H1 (cell line): ENCODE data around the gene ZBTB2. TPM values are rescaled to one million over a fixed set of nuclear protein-coding genes. Genes with fewer than 3 reads are reported as not detected.

Experiments
- CTCF ChIA-PET: fragments of 300-600 bp; sonication (Branson Sonifier 250); formaldehyde crosslinking; loops from one replicate; lab custom pipeline; 2021; ENCODE audit not compliant: partially characterized antibody; lab: Charles Lee
- POLR2A ChIA-PET: fragments of 300-600 bp; sonication (Branson Sonifier 250); formaldehyde crosslinking; loops from one replicate; lab custom pipeline; 2021; ENCODE audit warnings: inconsistent platforms; ENCODE audit not compliant: partially characterized antibody; lab: Charles Lee
- DNase-seq, 2 experiments: peaks; one replicate each; pipeline versions ENCODE4 v3.0.0 to v3.0.0-alpha.2; 2010 to 2022; ENCODE audit warnings: low spot score in 2 of 2, low read depth in 1 of 2, mixed read lengths in 1 of 2
- FAIRE-seq: peaks from 2 replicates; lab custom pipeline; 2011; peaks lifted over from hg19 to GRCh38; lab: Jason Lieb, UNC
- H2AFZ ChIP-seq: 2 replicates; pipeline ENCODE4 v1.8.1; 2012; ENCODE audit warnings: low read length, inconsistent platforms
- H2AK5ac ChIP-seq: 2 replicates; pipeline ENCODE4 v1.6.1; 2013; ENCODE audit warnings: low read depth, low read length
- H2BK120ac ChIP-seq: replicated peaks from 2 replicates; pipeline ENCODE3; 2013; ENCODE audit warnings: low read depth, low read length, inconsistent platforms
- H2BK12ac ChIP-seq: 2 replicates; pipeline ENCODE4 v1.6.1; 2013; ENCODE audit warnings: low read depth, low read length
- H2BK15ac ChIP-seq: 2 replicates; pipeline ENCODE4 v1.6.1; 2013; ENCODE audit warnings: low read length
- H2BK20ac ChIP-seq: 2 replicates; pipeline ENCODE4 v1.6.1; 2013; ENCODE audit warnings: low read length
- H2BK5ac ChIP-seq: 2 replicates; pipeline ENCODE4 v1.6.1; 2013; ENCODE audit warnings: low read depth, low read length
- H3K14ac ChIP-seq: 2 replicates; pipeline ENCODE4 v1.6.1; 2013; ENCODE audit warnings: inconsistent platforms; ENCODE audit not compliant: insufficient read length
- H3K18ac ChIP-seq: 2 replicates; pipeline ENCODE4 v1.6.1; 2013; ENCODE audit warnings: low read length; ENCODE audit errors: extremely low read depth
- H3K23ac ChIP-seq: 2 replicates; pipeline ENCODE4 v1.6.1; 2013; ENCODE audit warnings: inconsistent platforms; ENCODE audit not compliant: insufficient read length
- H3K23me2 ChIP-seq: 2 replicates; pipeline ENCODE4 v1.6.1; 2013; ENCODE audit warnings: low read depth, low read length
- H3K27ac ChIP-seq: 2 replicates; pipeline ENCODE4 v1.6.1; 2011; ENCODE audit warnings: low read depth, low read length, inconsistent platforms
- H3K27me3 ChIP-seq, 4 experiments: replicated peaks in 1 of 4; 1 replicate in 1 of 4; 2 replicates in 3 of 4; pipeline versions ENCODE4 v1.6.1 to v1.8.1; 2011 to 2013; ENCODE audit warnings: low read length in 3 of 4, mild to moderate bottlenecking in 3 of 4, inconsistent platforms in 2 of 4, mixed read lengths in 2 of 4, moderate library complexity in 1 of 4; ENCODE audit not compliant: control insufficient read depth in 3 of 4, insufficient read depth in 3 of 4; ENCODE audit errors: extremely low read depth in 1 of 4
- H3K36me3 ChIP-seq, 4 experiments: 2 replicates each; pipeline versions ENCODE4 v1.6.1 to v1.8.1; 2011 to 2013; ENCODE audit warnings: mild to moderate bottlenecking in 4 of 4, low read length in 3 of 4, moderate library complexity in 2 of 4, control low read depth in 1 of 4, inconsistent platforms in 1 of 4; ENCODE audit not compliant: insufficient read depth in 4 of 4, control insufficient read depth in 2 of 4
- H3K4ac ChIP-seq: replicated peaks from 2 replicates; pipeline ENCODE3; 2013; ENCODE audit warnings: low read length, low read depth, mixed read lengths, inconsistent platforms; ENCODE audit not compliant: insufficient read length
- H3K4me1 ChIP-seq, 4 experiments: replicated peaks in 1 of 4; 1 replicate in 1 of 4; 2 replicates in 3 of 4; pipeline versions ENCODE4 v1.6.1 to v1.8.1; 2011 to 2013; ENCODE audit warnings: low read length in 3 of 4, inconsistent platforms in 2 of 4, mixed read lengths in 1 of 4; ENCODE audit not compliant: insufficient read depth in 4 of 4, control insufficient read depth in 3 of 4
- H3K4me2 ChIP-seq, 2 experiments: 2 replicates each; pipeline versions ENCODE4 v1.6.1 to v1.8.1; 2011 to 2013; ENCODE audit warnings: low read depth in 2 of 2, low read length in 2 of 2, control low read depth in 1 of 2, inconsistent platforms in 1 of 2, mild to moderate bottlenecking in 1 of 2; ENCODE audit not compliant: insufficient read depth in 1 of 2
- H3K4me3 ChIP-seq, 4 experiments: fragments of 200-600, 300-600 bp in 1 of 4; sonication (generic), shearing (Covaris generic), sonication (Bioruptor Twin) in 1 of 4; 2 replicates each; pipeline versions ENCODE4 v1.5.1 to v1.8.1; 2011 to 2016; ENCODE audit warnings: low read length in 4 of 4, low read depth in 3 of 4, control low read depth in 2 of 4, inconsistent platforms in 2 of 4, mild to moderate bottlenecking in 2 of 4, mixed read lengths in 1 of 4, moderate library complexity in 1 of 4; ENCODE audit not compliant: insufficient read depth in 2 of 4; ENCODE audit errors: extremely low read depth in 1 of 4
- H3K56ac ChIP-seq: replicated peaks from 2 replicates; pipeline ENCODE3; 2013; ENCODE audit warnings: low read depth, mild to moderate bottlenecking, mixed read lengths, low read length, inconsistent platforms; ENCODE audit not compliant: insufficient read length
- H3K79me1 ChIP-seq: 2 replicates; pipeline ENCODE4 v1.6.1; 2013; ENCODE audit warnings: low read depth, low read length, control low read depth
- H3K79me2 ChIP-seq, 2 experiments: 2 replicates each; pipeline versions ENCODE4 v1.6.1 to v1.8.1; 2012 to 2013; ENCODE audit warnings: low read length in 2 of 2, mild to moderate bottlenecking in 2 of 2, inconsistent platforms in 1 of 2; ENCODE audit not compliant: insufficient read depth in 2 of 2, control insufficient read depth in 1 of 2
- H3K9ac ChIP-seq, 4 experiments: replicated peaks in 1 of 4; 1 replicate in 1 of 4; 2 replicates in 3 of 4; pipeline versions ENCODE4 v1.6.1 to v1.8.1; 2011 to 2013; ENCODE audit warnings: low read depth in 3 of 4, low read length in 3 of 4, control low read depth in 2 of 4, mild to moderate bottlenecking in 2 of 4, moderate library complexity in 2 of 4, inconsistent platforms in 1 of 4; ENCODE audit errors: extremely low read depth in 1 of 4
- H3K9me3 ChIP-seq, 2 experiments: 2 replicates each; pipeline versions ENCODE4 v1.6.1 to v1.8.1; 2012 to 2013; ENCODE audit warnings: mild to moderate bottlenecking in 2 of 2, moderate library complexity in 2 of 2, control low read depth in 1 of 2, inconsistent platforms in 1 of 2, low read depth in 1 of 2, low read length in 1 of 2, mixed read lengths in 1 of 2; ENCODE audit not compliant: insufficient read depth in 2 of 2
- H4K20me1 ChIP-seq, 2 experiments: replicated peaks in 1 of 2; 2 replicates each; pipeline versions ENCODE3 to v1.8.1; 2011 to 2013; ENCODE audit warnings: inconsistent platforms in 2 of 2, low read length in 2 of 2, mild to moderate bottlenecking in 1 of 2; ENCODE audit not compliant: insufficient read depth in 2 of 2, control insufficient read depth in 1 of 2
- H4K5ac ChIP-seq: 2 replicates; pipeline ENCODE4 v1.6.1; 2013; ENCODE audit warnings: low read length, low read depth, mixed read lengths, inconsistent platforms; ENCODE audit not compliant: insufficient read length
- H4K8ac ChIP-seq: 2 replicates; pipeline ENCODE4 v1.8.0; 2013; ENCODE audit warnings: mild to moderate bottlenecking, moderate library complexity, low read length, inconsistent platforms; ENCODE audit not compliant: insufficient read depth; ENCODE audit errors: extremely low read depth
- H4K91ac ChIP-seq: replicated peaks from 2 replicates; pipeline ENCODE3; 2013; ENCODE audit warnings: low read length, mixed read lengths, inconsistent platforms; ENCODE audit not compliant: insufficient read length
- ASH2L ChIP-seq: fragments of 200-600, 300-600 bp; sonication (generic); IDR thresholded peaks from one replicate; pipeline ENCODE4 v1.7.1; 2017; ENCODE audit warnings: low read length
- BACH1 ChIP-seq: IDR thresholded peaks from 2 replicates; pipeline ENCODE4 v1.6.1; 2012; ENCODE audit warnings: low read length, improper control_type of control experiment
- CHD2 ChIP-seq: IDR thresholded peaks from 2 replicates; pipeline ENCODE4 v1.6.1; 2012; ENCODE audit warnings: low read length, improper control_type of control experiment
- EGR1 ChIP-seq: IDR thresholded peaks from 2 replicates; pipeline ENCODE4 v1.6.1; 2011; ENCODE audit warnings: low read depth, low read length, borderline replicate concordance
- HDAC2 ChIP-seq, 2 experiments: fragments of 300-600 bp in 1 of 2; sonication (generic) in 1 of 2; IDR thresholded peaks; 2 replicates each; pipeline ENCODE4 v1.6.1; 2011 to 2012; ENCODE audit warnings: low read depth in 2 of 2, low read length in 2 of 2, mild to moderate bottlenecking in 2 of 2, moderate library complexity in 2 of 2, borderline replicate concordance in 1 of 2, inconsistent platforms in 1 of 2
- KDM4A ChIP-seq: IDR thresholded peaks from one replicate; pipeline ENCODE4 v1.7.1; 2012; ENCODE audit warnings: low read depth, mild to moderate bottlenecking, moderate library complexity, low read length, inconsistent platforms; ENCODE audit not compliant: severe bottlenecking
- POLR2A ChIP-seq, 2 experiments: IDR thresholded peaks; 1 replicate in 1 of 2; 2 replicates in 1 of 2; pipeline ENCODE4 v1.6.1; 2011; ENCODE audit warnings: low read depth in 2 of 2, low read length in 2 of 2, mild to moderate bottlenecking in 2 of 2; ENCODE audit errors: control extremely low read depth in 1 of 2
- SIN3A ChIP-seq, 2 experiments: IDR thresholded peaks in 1 of 2; conservative IDR thresholded peaks in 1 of 2; 2 replicates each; pipeline ENCODE4 v1.6.1; 2011 to 2012; ENCODE audit warnings: low read length in 2 of 2, improper control_type of control experiment in 1 of 2, low read depth in 1 of 2, mild to moderate bottlenecking in 1 of 2
- SIX5 ChIP-seq: IDR thresholded peaks from 2 replicates; pipeline ENCODE4 v1.6.1; 2011; ENCODE audit warnings: mild to moderate bottlenecking, low read depth, low read length
- SP1 ChIP-seq: IDR thresholded peaks from 2 replicates; pipeline ENCODE4 v1.6.1; 2011; ENCODE audit warnings: low read depth, low read length
- SP4 ChIP-seq: IDR thresholded peaks from 2 replicates; pipeline ENCODE4 v1.6.1; 2012; ENCODE audit warnings: low read length, inconsistent platforms
- TAF7 ChIP-seq: optimal IDR thresholded peaks from 2 replicates; pipeline ENCODE3; 2011; ENCODE audit warnings: low read depth, mild to moderate bottlenecking, inconsistent platforms, low read length, moderate library complexity, borderline replicate concordance
- TCF12 ChIP-seq: IDR thresholded peaks from 2 replicates; pipeline ENCODE4 v1.6.1; 2011; ENCODE audit warnings: low read depth, mild to moderate bottlenecking, low read length
- WGBS, 2 experiments: shearing (Covaris generic) in 1 of 2; methylation state at CpG; one replicate each; pipeline versions ENCODE4 v1.1.6 to v1.1.7; 2013 to 2015; ENCODE audit warnings: low lambda C conversion rate in 2 of 2, mixed read lengths in 2 of 2, inconsistent platforms in 1 of 2, low coverage in 1 of 2, missing lambda C conversion rate in 1 of 2; ENCODE audit not compliant: insufficient replicate concordance in 2 of 2, insufficient coverage in 1 of 2, insufficient read length in 1 of 2; ENCODE audit errors: extremely low coverage in 1 of 2, missing lambda C conversion rate in 1 of 2; 5-methylcytosine and 5-hydroxymethylcytosine counted together
- polyA plus RNA-seq, 7 experiments: library from polyadenylated mRNA; depleted of rRNA in 3 of 7; stranded (reverse) in 5 of 7; unstranded in 2 of 7; fragments of >200 nt in 5 of 7; fragments of 200-250 nt in 2 of 7; gene quantifications; 1 replicate in 5 of 7; 2 replicates in 1 of 7; 4 replicates in 1 of 7; pipeline versions ENCODE4 v1.2.1 to v1.2.3, GENCODE V29; 2011 to 2013; ENCODE audit warnings: missing spikeins in 2 of 7, mixed read lengths in 2 of 7
- total RNA-seq: library from RNA; stranded (reverse); fragmentation: NEBNext Ultra II Directional; extraction: Animal tissue kit (Norgen Biotek cat#: 25700); gene quantifications from 2 replicates; pipeline ENCODE4 v1.2.1, GENCODE V29; 2021

ZBTB2 gene
- total and polyA plus RNA-seq, 2 of the 8 experiments (the other 6 are each of a cell fraction or from before 2014, with no cell fraction given), result 16.1 to 23.7 TPM

DNA sequence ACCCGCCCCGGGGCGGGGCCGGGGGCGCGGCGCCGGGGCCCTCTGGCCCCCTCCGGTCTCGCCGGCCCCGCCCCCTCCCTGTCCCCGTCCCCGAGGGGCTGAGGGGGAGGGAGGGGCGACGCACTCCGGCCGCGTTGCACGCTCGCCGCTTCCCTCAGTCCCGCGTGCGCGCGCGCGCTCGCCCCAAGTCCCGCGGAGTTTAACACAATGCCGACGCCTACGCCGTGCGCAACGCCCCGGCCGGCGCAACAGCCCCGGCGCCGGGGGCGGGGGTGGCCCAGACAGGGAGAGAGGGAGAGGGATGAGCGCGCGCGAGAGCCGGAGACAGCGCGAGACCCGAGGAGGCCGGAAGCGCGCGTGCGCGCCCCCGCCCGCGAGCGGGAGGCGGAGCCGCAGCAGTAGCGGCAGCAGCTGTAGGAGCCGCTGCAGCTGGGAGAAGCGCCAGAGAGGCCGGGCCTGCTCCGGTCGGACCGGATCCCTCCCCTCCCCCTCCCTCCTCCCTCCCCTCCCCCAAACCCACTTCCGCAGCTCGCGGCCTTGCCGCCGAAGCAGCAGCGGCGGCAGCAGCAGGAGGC lies 996 bp downstream of the ZBTB2 start:
- Histone ChIP-seq H3K4me1 (peaks cover 0 to 9% (median 4%) of the 10 kb centered on the region in 4 experiments; a peak in 3 of 7 replicates), H3K9ac (peak overlapping the region; percentile 68 to 98 (median 92)), H3K79me1 (no peaks in the 10 kb centered on the region), H3K4ac (peak overlapping the region; percentile 93), H3K9me3 (no peaks in the 10 kb centered on the region), H4K20me1 (peaks cover 4 to 9% of the 10 kb centered on the region in 2 experiments), H3K79me2 (peaks cover 29 to 72% of the 10 kb centered on the region in 2 experiments), H3K56ac (peak overlapping the region; percentile 71), H2BK5ac (peak overlapping the region; percentile 84), H3K4me3 (peak overlapping the region; percentile 81 to 91 (median 86)), H2BK12ac (no peak overlapping the region), H4K8ac (peak overlapping the region; percentile 98; the same call in 1 of the 2 replicates), H4K5ac (peak overlapping the region; percentile 73), H2AFZ (no peak overlapping the region), H3K36me3 (peaks cover 0 to 5% (median 0%) of the 10 kb centered on the region in 4 experiments; a peak in 3 of 8 replicates), H3K23me2 (peaks cover 8% of the 10 kb centered on the region), H3K27ac (peak overlapping the region; percentile 92), H2BK120ac (no peak overlapping the region), H2BK20ac (no peak overlapping the region), H3K23ac (no peak overlapping the region), H2AK5ac (no peak overlapping the region), H4K91ac (peak overlapping the region; percentile 86), H3K18ac (peak overlapping the region; percentile 80), H3K27me3 (no peaks in the 10 kb centered on the region), H2BK15ac (no peak overlapping the region), H3K14ac (no peak overlapping the region), H3K4me2 (peak overlapping the region; percentile 70 to 87; a peak in 3 of 4 replicates)
- FAIRE-seq (no peak), DNase-seq (peak; percentile 94)
- 0% methylated on average over 1 of the region's 79 CpGs; no CpG with 5 or more reads in 1 of the 2 experiments for WGBS, 2 experiments
- ChIA-PET POLR2A (interaction anchor here (0.6 to 3.9 kb wide), 17 partner anchors 8 to 1848 kb away, joined by 3 to 31 read pairs (median 4); partner anchors contain the start of genes AKAP12 and RMND1), CTCF (no interaction called here)
- TF ChIP-seq SP4, result peak; percentile 18; the same call in 1 of the 2 replicates
- TF ChIP-seq TCF12, result no peak
- no peak for TF ChIP-seq HDAC2 (IDR thresholded peaks at IDR 0.05; ENCODE audit: borderline replicate concordance in 1 of 2, low read depth in 2 of 2, low read length in 2 of 2)
- peak; percentile 69 for TF ChIP-seq TAF7
- no peak for TF ChIP-seq SIX5
- no peak for TF ChIP-seq BACH1
- peak in 1 of 2 experiments; percentile 27; a peak in 2 of 4 replicates for TF ChIP-seq SIN3A (conservative IDR thresholded peaks at IDR 0.05 in 1 of 2, IDR thresholded peaks at IDR 0.05 in 1 of 2; ENCODE audit: low read depth in 1 of 2, low read length in 2 of 2)
- 0 out of 2 replicates have a peak, but pooled peaks have one; percentile 43 for TF ChIP-seq SP1
- peak; percentile 66 for TF ChIP-seq KDM4A
- no peak for TF ChIP-seq ASH2L
- peak in 1 of 2 experiments; percentile 89; a peak in 1 of 3 replicates for TF ChIP-seq POLR2A (IDR thresholded peaks at IDR 0.05; ENCODE audit: control extremely low read depth in 1 of 2, low read depth in 2 of 2, low read length in 2 of 2)
- peak; percentile 96 for TF ChIP-seq EGR1
- peak; percentile 97 for TF ChIP-seq CHD2
